CD4-positive, alpha-beta T cell treated with Interleukin-4 for 4 hours (primary cell): ENCODE measurements around the gene MTX1.
"Not testable (repeated sequence)": the region's sequence is repeated elsewhere in the genome, so short reads cannot be mapped to it uniquely, and the experiment has no call there.

Experiments used
- DNase-seq: peaks from one replicate; pipeline ENCODE4 v3.0.0-alpha.2; 2020

Gene MTX1

DNA sequence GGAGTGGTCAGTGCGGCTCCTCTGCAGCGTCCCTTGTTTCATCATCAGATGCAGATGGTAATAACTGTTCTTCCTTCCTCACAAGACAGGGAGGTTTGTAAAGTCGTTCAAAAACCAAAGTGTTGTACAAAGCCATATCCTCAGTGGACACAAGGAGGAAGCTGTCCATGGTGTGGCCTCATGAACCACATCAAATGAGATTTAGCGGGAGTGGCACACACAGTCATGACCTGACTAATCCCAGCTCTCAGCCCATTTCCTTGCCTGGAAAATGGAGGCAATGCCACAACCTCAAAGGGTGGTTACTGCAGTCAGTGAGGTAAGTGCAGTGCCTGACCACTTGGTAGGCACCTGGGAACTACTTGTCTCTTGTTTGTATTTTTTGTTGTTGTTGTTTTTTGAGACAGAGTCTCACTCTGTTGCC is 33.4 kb downstream of the MTX1 start:
- no peak for DNase-seq

- DNase-seq, result no peak
Observed at GRCh38 chr1:155242805-155243358, 34.4 kb downstream of the MTX1 start.

DNA sequence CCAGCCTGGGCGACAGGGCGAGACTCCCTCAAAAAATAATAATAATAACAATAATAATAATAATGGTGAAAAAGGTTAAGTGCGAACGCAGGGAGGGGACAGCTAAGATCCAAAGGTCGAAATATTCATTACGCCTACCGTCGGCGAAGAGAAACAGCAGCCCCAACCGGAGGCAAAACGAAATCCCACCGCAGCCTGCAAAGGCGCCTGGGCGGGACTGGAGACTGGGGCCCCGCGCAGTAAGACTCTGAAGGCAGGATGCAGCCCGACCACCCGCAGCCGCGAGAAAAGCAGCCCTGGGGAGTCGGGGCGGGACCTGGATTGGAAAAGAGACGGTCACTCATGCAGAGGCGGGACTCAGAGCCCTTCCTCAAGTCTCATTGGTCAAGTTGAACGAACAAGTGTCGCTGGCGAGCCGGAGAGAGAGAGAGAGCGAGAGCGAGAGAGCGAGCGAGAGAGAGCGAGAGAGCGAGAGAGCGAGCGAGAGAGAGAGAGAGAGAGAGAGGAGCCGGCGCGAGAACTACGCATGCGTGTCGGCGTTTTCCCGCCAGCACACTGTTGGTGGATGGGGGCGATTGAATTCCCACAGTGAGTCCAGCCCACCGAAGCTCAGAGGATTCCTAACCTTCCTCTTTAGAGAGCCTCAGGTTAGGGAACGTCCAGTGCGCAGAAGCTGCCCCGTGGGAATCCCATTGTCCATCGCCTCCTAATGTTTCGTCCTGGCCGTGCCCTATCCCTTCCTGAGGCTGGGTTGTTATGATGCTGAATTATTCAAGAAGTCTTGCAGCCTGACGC is 36.1 kb downstream of the MTX1 start:
- DNase-seq, result peak; percentile 98

GRCh38 chr1:155245163-155245524 is 36.6 kb downstream of the MTX1 start:
- no peak for DNase-seq

DNA sequence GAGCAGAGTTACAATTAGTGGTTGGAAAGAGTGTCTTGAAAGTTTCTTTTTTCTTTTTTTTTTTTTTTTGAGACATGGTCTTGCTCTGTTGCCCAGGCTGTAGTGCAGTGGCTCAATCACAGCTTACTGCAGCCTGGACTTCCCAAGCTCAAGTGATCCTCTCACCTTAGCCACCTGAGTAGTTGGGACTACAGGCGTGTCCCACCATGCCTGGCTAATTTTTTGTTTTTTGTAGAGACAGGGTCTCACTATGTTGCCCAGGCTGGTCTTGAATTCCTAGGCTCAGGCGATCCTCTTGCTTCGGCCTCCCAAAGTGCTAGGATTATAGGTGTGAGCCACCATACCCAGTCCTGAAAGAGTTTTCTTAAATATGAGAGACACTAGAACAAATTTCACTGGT is 38.3 kb downstream of the MTX1 start:
- not testable (repeated sequence) for DNase-seq

DNA sequence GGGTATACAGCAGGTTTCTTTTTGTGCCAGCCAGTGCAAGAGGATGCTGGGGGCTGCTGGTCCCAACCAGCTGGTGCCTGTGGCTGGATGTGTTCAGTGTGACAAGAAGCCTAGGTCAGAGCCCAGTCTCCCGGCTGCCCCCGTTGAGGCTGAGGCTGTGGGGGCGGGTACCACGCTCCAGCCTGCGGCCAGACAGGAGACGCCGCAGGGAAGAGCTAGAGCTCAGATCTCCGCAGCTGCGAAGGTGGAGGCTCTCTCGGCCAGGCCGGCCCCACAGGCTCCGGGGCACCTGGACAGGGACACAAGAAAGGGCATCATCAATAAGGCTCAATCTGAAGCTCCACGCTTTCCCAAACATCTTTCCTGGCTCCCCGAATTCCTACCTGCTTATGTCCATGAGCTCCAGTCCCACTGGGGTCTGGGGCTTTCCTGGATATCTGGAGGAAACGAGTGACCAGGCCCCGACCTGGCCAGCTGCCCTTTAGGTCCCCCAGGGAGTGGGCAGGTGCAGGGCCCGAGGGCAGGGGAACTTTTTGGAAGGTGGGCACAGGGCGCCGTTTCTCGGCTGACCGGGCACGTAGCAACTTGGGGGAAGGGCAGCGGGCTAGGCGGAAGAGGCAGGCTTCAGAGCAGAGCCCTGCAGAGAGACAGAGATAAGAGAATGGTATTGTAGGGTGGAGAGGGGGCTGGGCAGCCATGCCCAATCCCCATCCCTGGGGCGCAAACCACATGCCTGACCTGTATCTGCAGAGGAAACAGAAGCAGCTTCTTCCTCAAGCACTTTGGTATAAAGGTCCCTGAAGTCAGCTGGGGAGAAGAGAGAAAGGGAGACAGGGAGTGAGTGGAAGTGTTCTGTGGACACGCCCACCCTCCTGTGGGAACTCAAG is 39.4 kb downstream of the MTX1 start:
- no peak for DNase-seq

GRCh38 chr1:155250246-155250632 is 41.7 kb downstream of the MTX1 start:
- no peak for DNase-seq

DNA sequence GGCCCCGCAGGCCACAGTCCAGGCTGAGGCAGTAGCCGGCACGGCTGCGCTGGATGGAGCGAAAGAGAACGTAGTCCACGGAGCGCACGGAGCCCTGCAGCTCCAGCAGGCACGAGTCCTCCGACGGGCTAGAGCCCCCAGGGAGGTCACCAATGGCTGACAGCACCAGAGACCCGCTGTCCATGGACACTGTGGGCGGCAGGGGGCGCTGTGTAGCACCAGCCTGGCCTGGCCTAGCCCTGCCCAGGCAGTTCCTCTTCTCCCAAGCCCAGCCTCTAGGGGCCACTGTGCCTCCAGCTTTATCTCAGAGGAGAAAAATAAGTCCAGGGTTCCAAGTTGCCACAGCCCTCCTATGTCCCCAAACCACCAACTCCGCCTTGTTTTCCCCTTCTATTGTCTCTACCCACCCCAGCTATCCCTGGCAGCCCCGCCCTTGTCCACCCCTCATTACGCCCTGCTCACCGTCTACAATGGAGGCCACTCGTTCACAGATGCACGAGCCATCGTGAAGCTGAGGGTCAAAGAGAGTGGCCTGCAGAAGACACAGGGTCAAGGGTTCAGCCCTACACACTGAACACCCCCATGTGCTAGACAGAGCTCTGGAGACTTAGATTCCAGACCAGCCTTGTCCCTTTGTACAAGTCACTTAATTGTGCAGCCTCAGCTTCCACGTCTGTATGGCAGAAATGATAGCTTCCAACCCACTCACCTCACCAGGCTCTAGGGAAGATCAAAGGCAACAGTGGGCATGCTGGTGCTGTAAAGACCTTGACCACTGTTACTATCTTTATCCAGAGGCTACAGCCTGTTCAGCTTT is 42.3 kb downstream of the MTX1 start:
- peak; percentile 91 for DNase-seq

GRCh38 chr1:155251566-155251965 is 43.1 kb downstream of the MTX1 start:
- DNase-seq, result no peak

DNA sequence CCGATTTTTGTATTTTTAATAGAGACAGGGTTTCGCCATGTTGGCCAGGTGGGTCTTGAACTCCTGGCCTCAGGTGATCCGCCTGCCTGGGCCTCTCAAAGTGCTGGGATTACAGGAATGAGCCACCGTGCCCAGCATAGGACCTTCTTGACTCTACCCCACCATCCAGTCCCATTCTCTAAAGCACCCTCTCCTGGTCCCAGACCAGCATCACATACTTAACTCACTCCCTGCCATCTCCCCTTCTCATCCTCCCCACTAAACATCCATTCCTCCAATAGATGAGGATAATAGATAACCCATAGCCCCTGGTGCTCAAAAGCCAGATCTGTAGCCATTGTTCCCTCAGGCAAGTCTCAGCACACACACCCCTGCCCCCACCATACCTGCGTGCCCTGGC is 44.7 kb downstream of the MTX1 start:
- no peak for DNase-seq

DNA sequence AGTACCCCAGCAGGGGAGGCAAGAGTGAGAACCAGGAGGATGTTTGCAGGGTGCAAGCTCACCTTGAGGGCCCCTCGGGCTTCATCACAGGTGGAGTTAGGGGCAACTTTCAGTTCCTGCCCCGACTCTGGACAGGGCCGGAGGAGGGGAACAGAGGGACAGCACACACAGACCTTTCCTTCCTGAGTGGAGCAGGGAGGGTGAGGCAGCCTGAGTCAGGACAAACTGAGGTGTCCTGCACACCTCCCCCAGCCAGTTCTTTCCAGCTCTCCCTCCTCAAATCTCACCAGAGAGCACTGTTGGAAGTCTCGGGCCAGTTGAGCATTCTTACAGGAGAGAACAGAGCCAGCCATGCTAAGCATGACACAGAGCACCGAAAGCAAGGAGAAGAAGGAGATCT is 45.3 kb downstream of the MTX1 start:
- DNase-seq, result no peak

DNA sequence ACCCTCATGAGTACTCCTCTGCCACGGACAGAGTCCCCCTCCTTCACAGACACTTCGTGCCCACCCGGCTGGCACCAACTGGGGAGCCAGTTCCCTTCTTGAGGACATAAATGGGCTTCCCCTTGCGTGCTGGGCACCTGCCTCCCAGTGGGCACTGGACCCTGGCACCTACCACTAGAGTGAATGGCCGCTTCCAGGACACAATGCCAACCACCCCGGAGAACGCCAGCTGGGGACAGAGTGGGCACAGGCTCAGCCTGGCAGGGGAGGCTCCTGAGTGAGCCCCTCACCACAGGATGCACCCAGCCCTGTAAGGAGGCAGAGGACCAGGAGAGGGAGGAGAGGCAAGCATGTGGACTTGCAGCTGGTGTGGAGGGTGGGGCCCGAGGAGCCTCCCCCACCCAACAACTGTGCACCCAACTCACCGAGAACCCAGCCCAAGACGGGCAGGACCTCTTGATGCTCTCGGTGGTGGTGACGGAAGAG is 45.8 kb downstream of the MTX1 start:
- no peak for DNase-seq

DNA sequence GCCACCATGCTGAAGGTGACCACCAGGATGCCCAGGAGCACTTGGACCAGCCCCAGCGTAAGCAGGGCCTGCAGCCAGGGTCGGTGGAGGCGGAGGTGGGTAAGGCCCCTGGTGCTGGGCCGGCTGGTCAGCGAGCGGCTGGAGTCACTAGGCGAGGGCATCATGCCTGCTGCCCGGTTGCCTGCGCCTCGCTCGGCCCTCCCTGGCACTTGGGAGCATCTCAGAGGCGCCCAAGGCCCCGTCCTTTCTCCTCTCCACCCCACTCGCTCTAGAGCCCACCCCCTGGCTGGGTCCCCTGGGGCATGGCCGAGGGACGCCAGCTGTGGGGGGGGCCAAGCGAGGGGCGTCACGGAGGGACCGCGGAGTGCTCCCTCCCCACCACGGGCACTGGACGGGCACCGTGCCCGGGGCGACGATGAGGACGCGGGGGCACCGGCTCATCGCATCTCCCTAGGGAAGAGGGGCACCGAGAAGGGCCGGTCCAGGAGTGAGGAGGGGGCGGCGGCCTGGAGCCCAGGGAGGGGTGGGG is 46.3 kb downstream of the MTX1 start:
- no peak for DNase-seq

GRCh38 chr1:155255243-155256007 is 46.9 kb downstream of the MTX1 start, which contains the start of gene ENTREP3:
ENTREP3 (minus strand) TSS chr1:155255483; CDS start chr1:155254877, 606 bp downstream.
- peak; percentile 67 for DNase-seq

GRCh38 chr1:155256058-155256852 is 47.8 kb downstream of the MTX1 start:
- no peak for DNase-seq

DNA sequence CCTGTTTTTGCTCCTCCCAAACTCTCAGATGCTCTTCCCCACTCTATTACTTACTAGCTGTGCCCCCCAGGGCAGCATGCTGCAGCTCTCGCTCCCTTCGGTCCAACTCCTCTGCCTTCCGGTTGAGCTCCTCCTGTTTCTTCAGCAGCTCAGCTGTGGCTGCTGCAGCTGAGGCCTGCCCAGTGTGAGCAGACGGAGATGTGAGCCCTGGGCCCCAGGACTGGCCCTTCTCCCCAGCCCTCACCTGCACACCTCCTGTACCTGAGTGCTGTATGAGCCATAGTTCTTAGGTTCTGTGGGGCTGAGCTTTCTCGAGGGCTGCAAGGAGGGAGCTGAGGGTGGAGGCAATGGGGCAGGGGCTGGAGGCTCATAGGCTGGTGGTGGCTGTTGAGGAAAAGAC is 51.8 kb downstream of the MTX1 start:
- no peak for DNase-seq

DNA sequence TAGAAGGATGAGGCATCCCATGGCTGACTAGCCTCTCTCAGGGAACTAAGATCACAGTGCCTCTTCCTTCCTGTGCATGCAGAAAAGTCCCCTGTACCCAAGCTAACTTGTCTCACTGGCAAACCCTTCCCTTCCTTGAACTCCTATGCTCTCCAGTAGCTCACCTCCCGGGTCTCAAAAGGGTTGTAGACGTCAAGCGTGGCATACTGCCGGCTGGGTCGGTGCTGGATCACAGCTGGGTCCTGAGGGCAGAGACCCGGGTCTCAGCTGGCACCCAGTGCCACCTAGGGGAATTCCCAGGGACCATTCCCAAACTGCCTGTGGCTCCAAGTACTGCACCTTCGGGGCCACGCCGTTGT is 53.0 kb downstream of the MTX1 start:
- DNase-seq, result no peak

DNA sequence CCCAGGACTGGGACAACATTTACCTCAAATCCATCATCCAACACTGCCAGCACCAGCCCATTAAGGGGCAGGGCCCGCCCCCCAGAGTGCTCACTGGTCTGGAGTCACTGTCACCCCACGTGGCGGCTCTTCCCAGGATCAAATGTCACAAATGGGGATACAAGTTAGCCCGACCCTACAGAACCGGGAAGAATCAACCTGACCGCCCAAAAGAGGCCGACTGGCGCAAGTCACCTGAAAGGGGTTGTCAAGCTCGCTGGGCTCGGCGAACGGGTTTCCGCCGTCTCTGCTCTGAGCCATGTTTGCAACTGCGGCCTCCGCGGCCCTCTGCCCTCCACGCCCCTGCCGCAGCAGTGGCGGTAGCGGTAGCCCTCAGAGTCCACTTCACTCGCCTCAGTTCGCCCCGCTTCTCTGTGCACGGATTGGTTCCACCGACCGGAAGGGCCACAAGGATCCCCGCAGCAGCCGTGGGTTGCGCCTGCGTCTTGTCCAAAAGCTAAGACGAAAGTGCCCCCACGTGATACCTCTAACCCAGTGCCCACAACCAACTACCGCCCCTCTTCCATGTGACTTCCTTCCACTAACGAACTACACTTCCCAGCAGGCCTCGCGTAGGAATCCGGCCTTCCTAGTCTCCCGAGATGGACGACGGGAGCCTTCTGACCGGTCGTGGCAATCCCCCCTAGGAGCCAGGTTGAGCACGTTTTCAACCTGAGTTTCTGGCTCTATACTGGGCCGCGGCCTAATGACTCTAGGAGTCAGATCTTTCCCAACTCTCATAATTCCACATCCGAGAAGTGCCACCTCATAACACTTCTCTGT is 53.6 kb downstream of the MTX1 start, which contains the start of gene SCAMP3:
Gene SCAMP3, minus strand, starts transcription at position 509 of the 822 bp plus-strand sequence. Its CDS starts 209 bp downstream, at position 300.
- DNase-seq, result peak; percentile 91

- DNase-seq, result no peak
Observed at GRCh38 chr1:155263067-155263466, 54.6 kb downstream of the MTX1 start.
